Activated T-cell treated with anti-CD3 and anti-CD28 coated beads, Interleukin-2, amount 50 U/mL, for 72 hours (primary cell): ENCODE results near the gene CIAO2B. TPM values are rescaled to one million over a fixed set of nuclear protein-coding genes. Genes with fewer than 3 reads are reported as not detected.

ENCODE experiments used
- ATAC-seq, 2 donors: fragments of 150-1000 bp; cut with Tn5 transposase; replicated peaks in 1 of 2; 2 replicates each; pipeline ENCODE4 v1.10.0; 2021; ENCODE audit warnings: moderate library complexity in 2 of 2, mild to moderate bottlenecking in 1 of 2
- DNase-seq, 2 donors: peaks; one replicate each; pipeline ENCODE4 v3.0.0; 2021 to 2022; ENCODE audit warnings: mixed read lengths in 1 of 2
- H3K27ac Mint-ChIP-seq: one replicate; pipeline ENCODE4 v1.8.0; 2022; ENCODE audit warnings: mild to moderate bottlenecking, moderate library complexity, mixed read lengths
- H3K27me3 Mint-ChIP-seq: one replicate; pipeline ENCODE4 v1.8.0; 2022; ENCODE audit warnings: low read depth, mixed read lengths
- H3K36me3 Mint-ChIP-seq, 2 donors: one replicate each; pipeline ENCODE4 v1.8.0; 2022; ENCODE audit warnings: mixed read lengths in 2 of 2, mild to moderate bottlenecking in 1 of 2; ENCODE audit not compliant: insufficient read depth in 2 of 2
- H3K4me1 Mint-ChIP-seq: one replicate; pipeline ENCODE4 v1.8.0; 2022; ENCODE audit warnings: low read depth, mixed read lengths
- H3K4me3 Mint-ChIP-seq, 2 donors: one replicate each; pipeline ENCODE4 v1.8.0; 2022; ENCODE audit warnings: mild to moderate bottlenecking in 2 of 2, mixed read lengths in 2 of 2, moderate library complexity in 2 of 2
- H3K9me3 Mint-ChIP-seq, 2 donors: one replicate each; pipeline ENCODE4 v1.8.0; 2022; ENCODE audit warnings: mixed read lengths in 2 of 2
- total RNA-seq, 2 donors: library from RNA; stranded (reverse); gene quantifications; one replicate each; pipeline ENCODE4 v1.2.3, GENCODE V29; 2022

CIAO2B gene
- total RNA-seq, 2 donors from 2014 or later, result 145 to 167 TPM

DNA sequence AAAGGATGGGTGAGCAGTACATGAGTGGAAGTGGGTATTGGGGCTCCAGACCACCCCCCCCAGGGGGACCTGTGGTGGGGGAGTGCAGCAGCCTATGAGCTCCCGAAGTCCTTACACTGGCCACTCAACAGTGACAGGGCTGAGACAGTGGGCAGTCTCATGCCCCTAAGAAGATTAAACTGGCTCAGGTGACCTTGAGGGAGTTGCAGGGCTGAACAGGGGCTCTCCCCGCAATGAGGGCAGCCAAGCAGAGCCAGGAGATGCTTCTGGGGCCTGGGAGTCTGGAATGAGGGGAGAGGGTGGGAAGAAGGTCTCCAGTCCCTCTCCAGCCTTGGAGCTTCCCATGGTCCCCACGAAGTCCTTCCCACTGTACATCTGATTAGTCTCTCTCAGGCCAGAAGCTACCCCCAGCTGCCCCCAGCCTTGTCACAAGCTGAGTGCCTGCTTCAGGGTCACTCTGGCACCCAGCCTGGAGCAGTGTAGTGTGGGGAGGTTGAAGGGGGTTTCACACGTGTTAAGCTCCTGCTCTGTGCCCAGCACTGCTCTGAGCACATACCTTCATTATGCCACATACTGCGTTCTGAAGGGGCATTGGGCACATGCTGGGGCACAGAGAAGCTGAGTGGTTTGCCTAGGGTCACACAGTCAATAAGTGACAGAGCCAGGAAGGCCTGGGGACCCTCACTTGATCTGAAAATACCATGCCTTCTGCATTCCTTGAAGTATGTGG, 14.5 kb downstream of the CIAO2B start:
- no peaks in the 10 kb centered on the region for H3K36me3 Mint-ChIP-seq
- H3K27me3 Mint-ChIP-seq, result peaks cover 14% of the 10 kb centered on the region
- no peak overlapping the region for H3K4me3 Mint-ChIP-seq
- DNase-seq (no peak), ATAC-seq (no peak)
- no peaks in the 10 kb centered on the region for H3K4me1 Mint-ChIP-seq
- H3K27ac Mint-ChIP-seq, result no peak overlapping the region
- H3K9me3 Mint-ChIP-seq, result no peaks in the 10 kb centered on the region

DNA sequence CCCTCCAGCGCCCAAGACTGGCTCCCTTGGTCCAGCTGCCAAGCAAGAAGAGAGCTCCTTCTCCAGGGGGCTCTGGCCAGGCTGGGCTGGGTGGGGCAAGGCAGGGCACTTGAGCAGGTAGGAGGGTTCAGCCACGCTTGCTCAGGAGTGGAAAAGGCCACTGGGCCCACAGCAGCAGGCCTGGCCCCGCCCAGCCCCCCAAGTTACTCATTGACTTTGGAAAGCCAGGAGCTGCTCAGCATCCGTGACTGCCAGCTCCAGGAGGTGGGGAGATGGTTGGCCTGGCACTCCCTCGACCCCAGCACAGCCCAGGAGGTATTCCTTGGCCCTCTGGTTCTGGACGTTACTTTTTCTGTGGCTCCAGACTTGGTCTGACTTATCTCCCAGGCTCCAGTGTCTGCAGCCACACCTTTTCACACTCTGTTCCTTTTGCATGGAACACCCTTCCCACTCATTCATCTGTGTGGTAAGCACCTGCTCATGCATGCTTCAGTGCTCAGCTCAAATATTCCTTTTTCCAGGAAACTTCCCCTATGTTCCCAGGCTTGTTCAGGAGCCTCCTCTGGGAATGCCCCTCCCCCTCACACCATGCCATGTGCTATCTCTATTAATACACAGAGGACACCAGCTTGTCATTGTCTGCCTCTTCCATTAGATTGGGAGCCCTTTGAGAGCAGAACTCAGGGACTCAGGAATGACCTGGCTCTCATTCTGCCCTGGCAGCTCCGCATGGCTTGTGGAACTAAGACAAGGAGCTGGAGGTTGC, 15.2 kb downstream of the CIAO2B start, which contains the start of gene CDH16:
Gene CDH16 (minus strand): TSS at position 83 of the 766 bp plus-strand sequence. CDS start 820 bp downstream, outside the sequence.
- H3K27ac Mint-ChIP-seq, result no peak within 1 kb of the TSS
- DNase-seq (no peak), ATAC-seq (no peak)
- no peaks in the 10 kb centered on the region for H3K36me3 Mint-ChIP-seq
- H3K9me3 Mint-ChIP-seq, result no peaks in the 10 kb centered on the region
- peaks cover 12% of the 10 kb centered on the region for H3K27me3 Mint-ChIP-seq
- H3K4me3 Mint-ChIP-seq, result no peak within 1 kb of the TSS
- no peaks in the 10 kb centered on the region for H3K4me1 Mint-ChIP-seq

DNA sequence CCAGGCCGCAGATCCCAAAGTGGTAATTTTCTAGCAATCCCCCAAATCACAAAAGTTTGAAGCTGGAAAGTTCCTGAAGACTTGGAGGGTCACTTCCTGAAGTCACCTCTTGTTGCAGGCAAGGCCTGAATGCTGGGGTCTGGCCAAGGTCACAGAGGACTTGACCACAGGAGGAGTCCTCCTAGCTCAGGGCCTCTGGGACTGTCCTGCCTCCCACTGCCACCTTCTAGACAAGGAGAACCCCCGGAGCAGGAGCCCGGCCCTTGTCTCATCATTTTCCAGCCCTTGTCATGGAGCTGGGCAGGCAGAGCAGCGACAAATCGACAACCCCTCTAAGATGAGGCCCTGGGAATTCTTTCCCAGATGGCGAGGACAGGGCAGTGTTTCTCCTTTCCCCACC, 15.8 kb downstream of the CIAO2B start:
- Mint-ChIP-seq H3K27me3 (peaks cover 5% of the 10 kb centered on the region), H3K27ac (no peak overlapping the region), H3K36me3 (no peaks in the 10 kb centered on the region), H3K9me3 (no peaks in the 10 kb centered on the region), H3K4me3 (no peak overlapping the region), H3K4me1 (no peaks in the 10 kb centered on the region)
- no peak for DNase-seq
- no peak for ATAC-seq

DNA sequence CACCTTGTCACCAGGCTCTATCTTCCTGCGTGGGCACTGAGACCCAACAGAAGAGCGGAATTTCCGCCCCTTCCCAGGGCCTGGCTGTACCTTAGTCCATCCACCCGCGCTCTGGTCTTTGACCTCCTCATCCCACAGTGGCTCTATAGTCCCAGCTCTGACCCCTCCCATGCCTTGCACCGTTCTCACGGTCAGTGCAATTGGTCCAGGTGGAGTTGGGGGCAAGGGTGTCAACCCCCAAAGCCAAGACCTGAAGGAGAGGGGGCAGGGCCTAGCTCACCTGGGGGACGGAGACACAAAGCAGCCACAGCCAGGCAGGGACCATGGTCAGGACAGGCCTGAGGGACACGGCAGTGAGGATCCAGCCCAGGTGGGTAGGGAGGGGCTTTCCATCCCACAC, 16.5 kb downstream of the CIAO2B start:
- Mint-ChIP-seq H3K27ac (no peak overlapping the region), H3K36me3 (no peaks in the 10 kb centered on the region), H3K9me3 (no peaks in the 10 kb centered on the region), H3K27me3 (no peaks in the 10 kb centered on the region), H3K4me1 (no peaks in the 10 kb centered on the region), H3K4me3 (no peak overlapping the region)
- ATAC-seq (no peak), DNase-seq (no peak)

DNA sequence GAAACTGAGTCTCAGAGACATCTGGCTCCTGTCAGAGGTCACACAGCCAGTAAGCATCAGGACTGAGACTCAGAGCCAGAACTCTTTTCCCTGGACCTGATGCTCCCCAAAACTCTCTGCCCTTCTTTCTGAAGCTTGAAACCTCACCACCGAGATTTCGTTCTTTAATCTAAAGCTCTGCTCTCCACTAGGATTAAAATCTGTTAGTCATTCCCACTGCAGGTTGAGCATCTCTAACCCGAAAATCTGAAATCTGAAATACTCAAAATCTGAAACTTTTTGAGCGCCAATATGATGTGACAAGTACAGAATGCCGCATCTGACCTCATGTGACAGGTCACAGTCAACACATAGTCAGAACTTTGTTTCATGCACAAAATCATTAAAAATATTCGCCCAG, 17.7 kb downstream of the CIAO2B start:
- Mint-ChIP-seq H3K4me1 (no peaks in the 10 kb centered on the region), H3K36me3 (no peaks in the 10 kb centered on the region), H3K27ac (no peak overlapping the region), H3K4me3 (no peak overlapping the region), H3K9me3 (no peaks in the 10 kb centered on the region), H3K27me3 (no peaks in the 10 kb centered on the region)
- DNase-seq (no peak), ATAC-seq (no peak)

DNA sequence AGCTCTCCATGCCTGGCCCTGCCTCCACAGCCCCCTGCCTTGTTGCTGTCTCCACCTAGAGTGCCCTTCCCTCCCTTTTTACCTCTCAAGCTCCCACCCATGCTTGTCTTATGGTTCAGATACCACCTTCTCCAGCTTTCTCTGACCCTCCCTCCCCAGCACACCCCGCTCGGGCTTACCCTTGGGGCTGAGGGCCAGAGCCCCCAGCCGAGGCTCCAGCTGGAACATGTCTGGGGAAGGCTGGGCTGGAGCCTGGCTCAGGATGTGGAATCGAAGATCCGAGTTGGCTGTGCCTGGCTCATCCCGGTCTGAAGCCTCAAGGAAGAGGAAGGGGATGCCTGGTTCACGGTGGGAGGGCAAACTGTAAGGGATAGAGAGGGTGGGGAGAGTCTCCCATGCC, 19.2 kb downstream of the CIAO2B start:
- Mint-ChIP-seq H3K4me1 (no peaks in the 10 kb centered on the region), H3K27ac (no peak overlapping the region), H3K27me3 (no peaks in the 10 kb centered on the region), H3K9me3 (no peaks in the 10 kb centered on the region), H3K4me3 (no peak overlapping the region), H3K36me3 (no peaks in the 10 kb centered on the region)
- DNase-seq, result no peak
- no peak for ATAC-seq

DNA sequence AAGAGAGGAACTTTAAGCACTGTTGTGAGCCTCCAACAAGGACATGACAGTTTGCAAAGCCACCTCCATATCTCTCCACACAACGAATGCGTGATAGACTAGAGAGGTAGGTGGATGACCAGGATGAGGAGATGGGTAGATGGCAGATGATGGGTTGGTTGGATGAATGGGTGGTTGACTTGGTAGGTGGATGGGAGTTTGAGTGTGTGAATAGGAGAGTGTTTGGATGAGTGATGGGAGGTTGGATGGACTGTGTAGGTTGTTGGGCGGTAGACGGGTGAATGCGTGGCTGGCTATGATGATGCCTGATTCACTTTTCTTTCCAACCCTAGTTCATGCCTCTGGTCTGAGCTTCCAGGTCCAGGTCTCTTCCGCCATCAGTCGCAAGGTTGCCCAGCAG, 19.7 kb downstream of the CIAO2B start:
- no peak overlapping the region for H3K27ac Mint-ChIP-seq
- no peaks in the 10 kb centered on the region for H3K27me3 Mint-ChIP-seq
- H3K36me3 Mint-ChIP-seq, result no peaks in the 10 kb centered on the region
- DNase-seq, result no peak
- no peaks in the 10 kb centered on the region for H3K9me3 Mint-ChIP-seq
- no peaks in the 10 kb centered on the region for H3K4me1 Mint-ChIP-seq
- ATAC-seq, result no peak
- H3K4me3 Mint-ChIP-seq, result no peak overlapping the region

DNA sequence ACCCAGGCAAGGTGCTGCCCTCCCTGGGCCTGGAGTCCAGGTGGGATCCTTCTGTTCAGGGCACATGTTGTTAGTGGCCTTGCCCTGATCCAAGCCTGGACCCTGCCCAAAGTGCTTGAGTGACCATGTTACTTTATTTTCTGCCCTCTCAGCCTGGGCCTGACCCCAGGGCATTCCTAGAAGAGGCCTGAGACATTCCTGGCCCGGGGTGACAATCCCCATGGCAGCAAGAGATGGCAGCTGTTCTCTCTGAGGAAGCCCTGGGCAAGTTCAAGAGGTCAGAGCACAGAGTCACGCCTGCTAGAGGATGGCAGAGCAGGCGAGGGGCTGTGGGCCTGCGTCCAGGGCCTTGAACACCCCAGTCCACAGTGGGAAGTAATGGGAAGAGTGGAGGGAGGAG, 20.5 kb downstream of the CIAO2B start:
- Mint-ChIP-seq H3K4me3 (no peak overlapping the region), H3K4me1 (no peaks in the 10 kb centered on the region), H3K9me3 (no peaks in the 10 kb centered on the region), H3K36me3 (no peaks in the 10 kb centered on the region), H3K27ac (no peak overlapping the region), H3K27me3 (no peaks in the 10 kb centered on the region)
- ATAC-seq, result no peak
- DNase-seq, result no peak

DNA sequence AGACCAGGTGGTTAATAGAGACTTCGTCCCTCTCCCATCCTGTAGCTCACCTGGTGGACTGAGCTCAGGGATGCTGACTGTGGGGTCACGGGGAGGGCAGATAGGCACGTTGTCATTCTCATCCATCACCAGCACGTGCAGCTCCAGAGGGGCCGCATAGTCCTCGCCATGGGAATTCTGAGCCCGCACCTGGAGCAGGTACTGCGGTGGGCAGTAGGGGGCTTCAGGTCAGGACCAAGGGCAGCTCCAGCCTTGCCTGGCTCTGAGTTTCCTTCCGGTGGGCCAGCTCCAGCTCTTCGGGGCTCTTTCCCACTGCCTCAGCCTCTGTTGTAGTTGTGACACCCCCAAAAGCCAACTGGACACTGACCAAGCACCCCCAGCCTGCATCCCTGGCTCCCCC, 21.1 kb downstream of the CIAO2B start:
- Mint-ChIP-seq H3K4me3 (no peak overlapping the region), H3K27ac (no peak overlapping the region), H3K27me3 (no peaks in the 10 kb centered on the region), H3K9me3 (no peaks in the 10 kb centered on the region), H3K36me3 (no peaks in the 10 kb centered on the region), H3K4me1 (no peaks in the 10 kb centered on the region)
- no peak for ATAC-seq
- no peak for DNase-seq

DNA sequence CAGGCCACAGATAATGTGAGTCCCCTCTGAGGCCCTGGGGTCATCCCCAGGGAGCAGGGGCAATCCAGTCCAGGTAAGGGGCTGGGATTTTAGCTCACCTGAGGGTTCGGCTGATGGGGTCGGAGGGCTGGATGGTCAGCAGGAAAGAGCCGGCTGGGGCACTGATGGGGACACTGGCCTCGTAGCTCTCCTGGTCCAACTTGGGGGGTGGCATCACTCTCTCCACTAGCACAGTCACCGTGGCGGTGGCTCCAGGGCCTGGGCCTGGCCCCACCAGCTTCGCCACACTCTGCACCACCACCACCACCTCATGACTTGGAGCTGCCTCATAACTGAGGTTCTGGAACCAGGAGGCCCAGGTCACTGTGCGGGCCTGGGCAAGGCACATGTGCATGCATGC, 22.4 kb downstream of the CIAO2B start:
- H3K4me1 Mint-ChIP-seq, result no peaks in the 10 kb centered on the region
- H3K27me3 Mint-ChIP-seq, result no peaks in the 10 kb centered on the region
- ATAC-seq (no peak), DNase-seq (no peak)
- H3K36me3 Mint-ChIP-seq, result no peaks in the 10 kb centered on the region
- H3K27ac Mint-ChIP-seq, result no peak overlapping the region
- H3K4me3 Mint-ChIP-seq, result no peak overlapping the region
- no peaks in the 10 kb centered on the region for H3K9me3 Mint-ChIP-seq

DNA sequence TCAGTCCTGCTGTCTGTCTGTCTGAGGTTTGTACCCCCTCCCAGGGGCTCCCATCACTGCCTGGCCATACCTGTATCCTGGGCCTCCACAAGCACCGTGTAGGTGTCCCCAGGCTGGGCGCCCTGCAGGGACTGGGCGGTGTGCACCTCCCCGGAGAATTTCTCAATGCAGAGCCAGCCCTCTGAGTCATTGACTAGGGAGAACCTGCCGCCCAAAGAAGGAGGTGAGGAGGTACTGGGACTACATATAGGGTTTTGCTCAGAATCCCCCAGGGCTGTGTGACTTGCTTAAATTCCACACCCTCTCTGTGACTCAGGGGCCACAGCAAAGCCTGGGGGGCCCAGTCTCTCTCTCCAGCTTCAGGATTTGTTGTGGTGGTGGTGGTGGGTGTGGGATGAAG, 23.1 kb downstream of the CIAO2B start:
- DNase-seq (no peak), ATAC-seq (peak in 1 of 2 donors; percentile 13)
- Mint-ChIP-seq H3K36me3 (no peaks in the 10 kb centered on the region), H3K9me3 (no peaks in the 10 kb centered on the region), H3K4me1 (peaks cover 5% of the 10 kb centered on the region), H3K27ac (no peak overlapping the region), H3K27me3 (no peaks in the 10 kb centered on the region), H3K4me3 (no peak overlapping the region)

DNA sequence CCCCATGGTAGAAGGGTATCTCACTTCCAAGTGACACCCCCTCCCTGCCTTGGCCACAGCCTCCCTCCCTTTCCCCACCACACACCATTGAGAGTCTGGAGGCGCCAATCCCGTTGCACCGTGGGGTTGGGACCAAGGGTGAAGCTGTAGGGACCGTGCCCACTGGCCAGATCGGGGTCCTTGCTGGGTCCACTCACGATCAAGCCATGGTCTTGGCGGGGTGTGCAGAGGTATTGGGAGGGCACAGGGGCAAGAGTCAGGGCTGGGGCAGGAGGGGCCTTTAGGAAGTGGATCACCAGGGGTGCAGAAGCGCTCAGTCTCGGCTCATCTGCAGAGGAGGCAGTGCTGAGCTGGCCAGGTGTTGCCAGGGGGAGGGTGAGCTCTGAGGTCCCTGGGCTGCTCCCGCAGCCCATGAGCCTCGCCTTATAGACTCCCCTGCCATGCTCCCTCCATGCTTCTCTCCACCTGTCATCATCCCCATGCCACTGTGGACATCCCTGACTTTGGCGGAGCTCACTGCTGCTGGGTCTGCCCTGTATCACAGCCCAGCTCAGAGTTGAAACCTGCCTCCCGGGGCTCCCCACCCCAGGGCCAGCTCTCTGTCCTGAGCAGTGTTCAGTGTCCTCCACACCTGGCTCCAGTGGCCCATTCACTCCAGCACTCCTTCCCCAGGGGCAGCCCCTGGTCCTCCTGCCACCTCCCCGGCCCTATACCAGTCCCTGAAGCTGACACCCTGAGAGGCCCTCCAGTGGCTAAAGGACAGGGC, 23.8 kb downstream of the CIAO2B start:
- DNase-seq, result no peak
- H3K9me3 Mint-ChIP-seq, result no peaks in the 10 kb centered on the region
- no peaks in the 10 kb centered on the region for H3K36me3 Mint-ChIP-seq
- ATAC-seq, result peak in 1 of 2 donors; percentile 2
- no peak overlapping the region for H3K4me3 Mint-ChIP-seq
- H3K27me3 Mint-ChIP-seq, result no peaks in the 10 kb centered on the region
- no peak overlapping the region for H3K27ac Mint-ChIP-seq
- peaks cover 11% of the 10 kb centered on the region for H3K4me1 Mint-ChIP-seq
